CD4-positive, alpha-beta T cell (primary cell): ENCODE data around the gene PDGFD. TPM values are rescaled to one million over a fixed set of nuclear protein-coding genes. Genes with fewer than 3 reads are reported as not detected.

Source experiments
- ATAC-seq: fragments of 200-7000 bp; cut with Tn5 transposase; one replicate; pipeline ENCODE4 v1.10.0; 2022; ENCODE audit warnings: mild to moderate bottlenecking; ENCODE audit not compliant: poor library complexity
- CTCF ChIA-PET: fragments of 350-600 bp; sonication (Branson Sonifier 250); formaldehyde crosslinking; loops from one replicate; lab custom pipeline; 2021; ENCODE audit warnings: antibody characterized with exemption, inconsistent platforms; lab: Charles Lee
- POLR2A ChIA-PET: fragments of 350-600 bp; sonication (Branson Sonifier 250); formaldehyde crosslinking; loops from one replicate; lab custom pipeline; 2021; ENCODE audit warnings: antibody characterized with exemption, inconsistent platforms; lab: Charles Lee
- DNase-seq, 14 experiments: peaks; one replicate each; pipeline ENCODE4 v3.0.0-alpha.2; 2013 to 2020; ENCODE audit warnings: mixed read lengths in 2 of 14
- H3K27ac ChIP-seq, 2 donors: one replicate each; pipeline versions ENCODE4 v1.5.1 to v1.7.0; 2013; ENCODE audit warnings: low read length in 2 of 2, low read depth in 1 of 2, mild to moderate bottlenecking in 1 of 2
- H3K27me3 ChIP-seq, 2 experiments: 1 replicate in 1 of 2; 2 replicates in 1 of 2; pipeline versions ENCODE4 v1.6.1 to v1.7.0; 2013; ENCODE audit warnings: low read length in 2 of 2, control low read depth in 1 of 2, mild to moderate bottlenecking in 1 of 2, moderate library complexity in 1 of 2; ENCODE audit not compliant: insufficient read depth in 2 of 2, control insufficient read depth in 1 of 2
- H3K36me3 ChIP-seq: one replicate; pipeline ENCODE4 v1.6.1; 2013; ENCODE audit warnings: low read length, control low read depth; ENCODE audit not compliant: insufficient read depth
- H3K4me1 ChIP-seq: one replicate; pipeline ENCODE4 v1.6.1; 2013; ENCODE audit warnings: low read length, control low read depth; ENCODE audit not compliant: insufficient read depth
- H3K4me3 ChIP-seq: one replicate; pipeline ENCODE4 v1.5.1; 2013; ENCODE audit warnings: mild to moderate bottlenecking, low read length, moderate library complexity
- H3K9me3 ChIP-seq, 2 experiments: 1 replicate in 1 of 2; 2 replicates in 1 of 2; pipeline versions ENCODE4 v1.6.1 to v1.7.0; 2013; ENCODE audit warnings: low read length in 2 of 2, mild to moderate bottlenecking in 2 of 2, control low read depth in 1 of 2, moderate library complexity in 1 of 2; ENCODE audit not compliant: control insufficient read depth in 1 of 2, insufficient read depth in 1 of 2
- H3K27ac Mint-ChIP-seq: one replicate; pipeline ENCODE4 v1.8.0; 2020; ENCODE audit warnings: mixed read lengths
- H3K27me3 Mint-ChIP-seq: one replicate; pipeline ENCODE4 v1.8.0; 2021; ENCODE audit warnings: mixed read lengths
- H3K36me3 Mint-ChIP-seq: one replicate; pipeline ENCODE4 v1.8.0; 2021; ENCODE audit warnings: low read depth, mixed read lengths
- H3K4me1 Mint-ChIP-seq: one replicate; pipeline ENCODE4 v1.8.0; 2021; ENCODE audit warnings: low read depth, mixed read lengths
- H3K4me3 Mint-ChIP-seq: one replicate; pipeline ENCODE4 v1.8.0; 2020; ENCODE audit warnings: mild to moderate bottlenecking, mixed read lengths
- H3K9me3 Mint-ChIP-seq: one replicate; pipeline ENCODE4 v1.8.0; 2020; ENCODE audit warnings: mixed read lengths
- intact Hi-C, 2 experiments: fragments of 100-400 bp; cut with DNase I in 1 of 2; cut with micrococcal nuclease in 1 of 2; formaldehyde crosslinking; loops; one replicate each; pipeline versions ENCODE4 v1.15.1 to v1.9.0; 2023 to 2025; cut with DNase I, micrococcal nuclease
- total RNA-seq, 174 experiments: library from RNA in 2 of 174; stranded (reverse) in 2 of 174; gene quantifications; one replicate each; pipeline ENCODE4 v1.2.3 and lab custom pipeline; 2021 to 2026
- TF ChIP-seq, protein P1 (sequence below): fragments of 200-600 bp; IDR thresholded peaks from one replicate; pipeline ENCODE4 v1.8.0; 2022; ENCODE audit warnings: antibody characterized with exemption, mild to moderate bottlenecking

PDGFD gene
- total RNA-seq, 2 experiments from 2014 or later, result not detected

GRCh38 chr11:103994094-103994493, 169.9 kb downstream of the PDGFD start:
- H3K4me3 ChIP-seq, result no peak overlapping the region
- Mint-ChIP-seq H3K9me3 (no peaks in the 10 kb centered on the region), H3K4me3 (no peak overlapping the region), H3K27me3 (no peaks in the 10 kb centered on the region), H3K27ac (no peak overlapping the region), H3K4me1 (no peaks in the 10 kb centered on the region), H3K36me3 (no peaks in the 10 kb centered on the region)
- ATAC-seq, result no peak
- no peak for DNase-seq
- intact Hi-C loops, result no loop called here
- no peaks in the 10 kb centered on the region for H3K27me3 ChIP-seq
- H3K27ac ChIP-seq, result no peak overlapping the region
- H3K4me1 ChIP-seq, result no peaks in the 10 kb centered on the region
- POLR2A ChIA-PET, result no interaction called here
- CTCF ChIA-PET, result no interaction called here
- TF ChIP-seq, protein P1, sequence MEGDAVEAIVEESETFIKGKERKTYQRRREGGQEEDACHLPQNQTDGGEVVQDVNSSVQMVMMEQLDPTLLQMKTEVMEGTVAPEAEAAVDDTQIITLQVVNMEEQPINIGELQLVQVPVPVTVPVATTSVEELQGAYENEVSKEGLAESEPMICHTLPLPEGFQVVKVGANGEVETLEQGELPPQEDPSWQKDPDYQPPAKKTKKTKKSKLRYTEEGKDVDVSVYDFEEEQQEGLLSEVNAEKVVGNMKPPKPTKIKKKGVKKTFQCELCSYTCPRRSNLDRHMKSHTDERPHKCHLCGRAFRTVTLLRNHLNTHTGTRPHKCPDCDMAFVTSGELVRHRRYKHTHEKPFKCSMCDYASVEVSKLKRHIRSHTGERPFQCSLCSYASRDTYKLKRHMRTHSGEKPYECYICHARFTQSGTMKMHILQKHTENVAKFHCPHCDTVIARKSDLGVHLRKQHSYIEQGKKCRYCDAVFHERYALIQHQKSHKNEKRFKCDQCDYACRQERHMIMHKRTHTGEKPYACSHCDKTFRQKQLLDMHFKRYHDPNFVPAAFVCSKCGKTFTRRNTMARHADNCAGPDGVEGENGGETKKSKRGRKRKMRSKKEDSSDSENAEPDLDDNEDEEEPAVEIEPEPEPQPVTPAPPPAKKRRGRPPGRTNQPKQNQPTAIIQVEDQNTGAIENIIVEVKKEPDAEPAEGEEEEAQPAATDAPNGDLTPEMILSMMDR, result no peak
- H3K9me3 ChIP-seq, result no peaks in the 10 kb centered on the region
- H3K36me3 ChIP-seq, result no peaks in the 10 kb centered on the region

DNA sequence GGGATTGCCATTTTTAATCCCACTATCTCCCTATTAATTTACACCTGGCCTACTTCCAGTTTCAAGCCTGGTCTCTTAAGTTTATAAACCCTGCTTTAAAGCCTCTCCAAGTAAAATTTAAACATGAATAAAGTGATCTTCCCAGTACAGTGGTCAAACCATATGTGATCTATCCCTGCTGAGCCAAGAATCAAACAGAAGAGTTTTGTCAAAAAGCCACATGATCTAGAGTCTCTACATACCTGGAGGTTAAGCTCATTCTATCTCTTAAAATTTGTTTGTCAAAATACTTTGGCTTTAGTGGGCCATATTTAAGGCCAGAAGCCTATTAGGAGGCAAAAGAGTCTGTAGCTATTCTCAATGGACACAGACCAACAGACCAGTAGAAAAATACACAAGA, 170.4 kb downstream of the PDGFD start:
- DNase-seq, result no peak
- Mint-ChIP-seq H3K27ac (no peak overlapping the region), H3K9me3 (no peaks in the 10 kb centered on the region), H3K4me3 (no peak overlapping the region), H3K27me3 (no peaks in the 10 kb centered on the region), H3K36me3 (no peaks in the 10 kb centered on the region), H3K4me1 (no peaks in the 10 kb centered on the region)
- ChIA-PET POLR2A (no interaction called here), CTCF (no interaction called here)
- Histone ChIP-seq H3K4me1 (no peaks in the 10 kb centered on the region), H3K27me3 (no peaks in the 10 kb centered on the region), H3K27ac (no peak overlapping the region), H3K9me3 (no peaks in the 10 kb centered on the region), H3K36me3 (no peaks in the 10 kb centered on the region), H3K4me3 (no peak overlapping the region)
- no peak for ATAC-seq
- TF ChIP-seq, protein P1, result no peak
- intact Hi-C loops, result no loop called here

GRCh38 chr11:103988595-103988969, 175.4 kb downstream of the PDGFD start:
- H3K36me3 Mint-ChIP-seq, result no peaks in the 10 kb centered on the region
- H3K27me3 Mint-ChIP-seq, result no peaks in the 10 kb centered on the region
- no peak overlapping the region for H3K4me3 Mint-ChIP-seq
- Histone ChIP-seq H3K4me1 (no peaks in the 10 kb centered on the region), H3K27ac (no peak overlapping the region), H3K4me3 (no peak overlapping the region), H3K9me3 (no peaks in the 10 kb centered on the region), H3K36me3 (no peaks in the 10 kb centered on the region), H3K27me3 (no peaks in the 10 kb centered on the region)
- CTCF ChIA-PET, result no interaction called here
- TF ChIP-seq, protein P1, result no peak
- no peaks in the 10 kb centered on the region for H3K4me1 Mint-ChIP-seq
- no peak overlapping the region for H3K27ac Mint-ChIP-seq
- no peaks in the 10 kb centered on the region for H3K9me3 Mint-ChIP-seq
- intact Hi-C loops, result no loop called here
- ATAC-seq (no peak), DNase-seq (no peak)
- POLR2A ChIA-PET, result no interaction called here
